GM18858 (cell line): Measurements from ENCODE around the gene ABCF1.
"Not testable (repeated sequence)": the region's sequence is repeated elsewhere in the genome, so short reads cannot be mapped to it uniquely, and the experiment has no call there.

Source experiments
- ATAC-seq: cut with Tn5 transposase; IDR thresholded peaks from one replicate; pipeline ENCODE4 v1.9.1; 2021; ENCODE audit not compliant: unreplicated experiment

Gene ABCF1

DNA sequence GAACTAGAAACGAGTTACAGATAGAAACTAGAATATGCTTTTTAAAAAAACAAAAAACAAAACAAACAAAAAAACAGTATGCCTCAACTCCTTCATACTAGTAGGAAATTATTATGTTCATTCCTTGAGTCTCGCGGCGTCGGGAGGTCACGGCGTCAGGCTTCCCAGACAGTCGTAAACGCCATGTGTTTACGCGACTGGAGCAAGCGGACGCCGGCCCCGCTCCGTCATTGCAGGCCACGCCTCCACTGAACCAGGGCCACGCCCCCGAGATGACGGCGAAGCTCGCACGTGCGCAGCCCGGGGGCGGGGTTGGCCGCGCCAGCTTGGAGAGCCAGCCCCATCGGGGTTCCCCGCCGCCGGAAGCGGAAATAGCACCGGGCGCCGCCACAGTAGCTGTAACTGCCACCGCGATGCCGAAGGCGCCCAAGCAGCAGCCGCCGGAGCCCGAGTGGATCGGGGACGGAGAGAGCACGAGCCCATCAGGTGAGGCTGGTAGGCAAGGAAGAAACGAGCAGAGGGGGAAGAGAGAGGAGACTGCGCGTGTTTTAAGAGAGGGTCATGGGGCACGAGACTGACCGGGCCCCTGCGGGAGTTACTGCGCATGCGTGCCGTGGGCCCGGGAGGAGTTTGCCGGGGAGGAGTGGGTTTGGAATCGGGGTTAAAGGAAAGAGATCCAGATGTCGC is at the start of gene ABCF1:
ABCF1 (plus strand) TSS at position 368 of the 687 bp plus-strand sequence; CDS start at position 414, 46 bp downstream.
- ATAC-seq = peak; percentile 79

DNA sequence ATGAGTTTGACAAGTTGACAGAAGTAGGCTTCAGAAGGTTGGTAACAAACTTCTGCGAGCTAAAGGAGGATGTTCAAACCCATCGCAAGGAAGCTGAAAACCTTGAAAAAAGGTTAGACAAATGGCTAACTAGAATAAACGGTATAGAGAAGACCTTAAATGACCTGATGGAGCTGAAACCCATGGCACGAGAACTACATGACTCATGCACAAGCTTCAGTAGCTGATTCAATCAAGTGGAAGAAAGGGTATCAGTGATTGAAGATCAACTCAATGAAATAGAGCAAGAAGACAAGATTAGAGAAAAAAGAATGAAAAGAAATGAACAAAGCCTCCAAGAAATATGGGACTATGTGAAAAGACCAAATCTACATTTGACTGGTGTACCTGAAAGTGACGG is 49.3 kb upstream of the ABCF1 start:
- not testable (repeated sequence) for ATAC-seq

DNA sequence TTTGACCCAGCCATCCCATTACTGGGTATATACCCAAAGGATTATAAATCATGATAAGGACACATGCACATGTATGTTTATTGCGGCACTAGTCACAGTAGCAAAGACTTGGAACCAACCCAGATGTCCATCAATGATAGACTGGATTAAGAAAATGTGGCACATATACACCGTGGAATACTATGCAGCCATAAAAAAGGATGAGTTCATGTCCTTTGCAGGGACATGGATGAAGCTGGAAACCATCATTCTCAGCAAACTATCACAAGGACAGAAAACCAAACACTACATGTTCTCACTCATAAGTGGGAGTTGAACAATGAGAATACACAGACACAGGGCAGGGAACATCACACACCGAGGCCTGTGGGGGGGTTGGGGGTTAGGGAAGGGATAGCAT is 44.8 kb upstream of the ABCF1 start:
- ATAC-seq = not testable (repeated sequence)

DNA sequence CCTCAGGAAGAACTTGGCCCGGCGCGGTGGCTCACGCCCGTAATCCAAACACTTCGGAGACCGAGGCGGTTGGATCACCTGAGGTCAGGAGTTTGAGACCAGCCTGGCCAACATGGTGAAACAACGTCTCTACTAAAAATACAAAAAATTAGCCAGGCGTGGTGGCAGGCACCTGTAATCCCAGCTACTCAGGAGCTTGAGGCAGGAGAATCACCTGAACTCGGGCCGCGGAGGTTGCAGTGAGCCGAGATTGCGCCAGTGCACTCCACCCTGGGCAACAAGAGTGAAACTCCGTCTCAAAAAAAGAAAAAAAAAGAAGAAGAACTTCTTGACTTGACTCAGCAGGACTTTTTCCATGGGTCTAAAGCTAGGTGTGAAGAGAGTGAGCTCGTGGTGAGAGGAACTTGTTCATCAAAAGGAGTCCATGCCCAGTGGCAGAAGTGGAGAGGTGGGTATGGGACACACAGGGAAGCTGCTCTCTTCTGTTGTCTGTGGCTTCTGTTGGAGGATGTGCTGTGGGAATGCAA is 41.8 kb upstream of the ABCF1 start:
- ATAC-seq = peak; percentile 40

DNA sequence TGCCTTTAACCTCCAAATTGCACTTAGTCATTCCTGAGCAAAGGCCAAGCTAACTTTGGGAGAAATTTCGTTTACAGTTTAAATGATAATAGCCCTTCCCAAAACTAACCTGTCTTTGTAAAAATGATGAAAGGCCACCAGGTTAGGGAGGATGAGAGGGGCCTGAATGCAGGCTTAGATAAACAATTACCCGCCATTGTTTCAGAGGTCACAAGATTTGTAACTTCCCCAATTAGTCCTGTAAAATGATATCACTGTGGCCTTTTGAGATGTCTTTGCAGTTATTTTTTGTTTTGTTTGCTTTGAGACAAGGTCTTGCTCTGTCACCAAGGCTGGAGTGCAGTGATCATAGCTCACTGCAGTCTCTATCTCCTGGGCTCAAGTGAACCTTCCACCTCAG is 41.2 kb upstream of the ABCF1 start:
- no peak for ATAC-seq

DNA sequence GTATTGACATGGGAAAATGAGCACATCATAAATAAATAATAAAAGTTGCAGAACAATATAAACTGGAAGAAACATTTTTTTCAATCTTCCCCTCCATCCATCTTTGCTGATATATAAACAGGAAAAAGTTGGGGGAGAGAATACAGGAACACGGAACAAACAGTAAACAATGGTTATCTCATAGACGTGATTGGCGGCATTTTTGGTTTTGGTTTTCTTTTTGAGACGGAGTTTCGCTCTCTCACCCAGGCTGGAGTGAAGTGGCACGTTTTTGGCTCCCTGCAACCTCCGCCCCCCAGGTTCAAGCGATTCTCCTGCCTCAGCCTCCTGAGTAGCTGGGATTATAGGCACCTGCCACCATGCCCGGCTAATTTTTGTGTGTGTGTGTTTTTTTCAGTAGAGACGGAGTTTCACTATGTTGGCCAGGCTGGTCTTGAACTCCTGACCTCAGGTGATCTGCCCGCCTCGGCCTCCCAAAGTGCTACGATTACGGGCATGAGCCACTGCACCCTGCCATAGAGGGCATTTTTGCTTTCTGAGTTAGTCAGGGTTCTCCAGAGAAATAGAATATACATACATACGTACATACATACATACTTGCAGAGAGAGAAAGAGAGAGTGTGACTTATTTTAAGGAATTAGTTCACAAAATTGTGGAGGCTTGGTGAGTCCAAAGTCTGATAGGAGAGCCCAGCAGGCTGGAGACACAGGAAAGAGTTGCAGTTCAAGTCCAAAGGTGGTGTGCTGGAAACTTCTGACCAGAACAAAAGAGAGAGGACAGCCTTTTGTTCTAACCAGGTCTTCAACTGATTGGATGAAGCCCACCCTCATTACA is 37.6 kb upstream of the ABCF1 start:
- no peak for ATAC-seq

DNA sequence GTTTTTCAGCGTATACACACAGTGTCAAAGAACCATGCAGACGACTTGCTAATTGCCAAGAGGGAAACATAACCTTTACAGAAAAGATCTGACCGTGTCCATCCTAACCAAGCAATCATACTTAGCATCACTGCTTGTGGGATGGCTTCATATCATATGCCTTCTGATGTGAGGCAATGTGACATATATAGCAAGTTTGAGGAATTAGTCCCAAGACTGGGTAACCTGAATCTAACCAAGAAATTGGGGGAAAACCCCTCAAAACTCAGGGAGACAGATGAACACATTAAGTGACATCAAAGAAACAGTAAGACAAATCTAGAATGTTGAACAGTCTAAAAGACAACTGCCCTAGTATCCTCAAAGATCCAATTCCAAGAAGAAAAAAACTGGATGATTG is 33.3 kb upstream of the ABCF1 start:
- no peak for ATAC-seq

DNA sequence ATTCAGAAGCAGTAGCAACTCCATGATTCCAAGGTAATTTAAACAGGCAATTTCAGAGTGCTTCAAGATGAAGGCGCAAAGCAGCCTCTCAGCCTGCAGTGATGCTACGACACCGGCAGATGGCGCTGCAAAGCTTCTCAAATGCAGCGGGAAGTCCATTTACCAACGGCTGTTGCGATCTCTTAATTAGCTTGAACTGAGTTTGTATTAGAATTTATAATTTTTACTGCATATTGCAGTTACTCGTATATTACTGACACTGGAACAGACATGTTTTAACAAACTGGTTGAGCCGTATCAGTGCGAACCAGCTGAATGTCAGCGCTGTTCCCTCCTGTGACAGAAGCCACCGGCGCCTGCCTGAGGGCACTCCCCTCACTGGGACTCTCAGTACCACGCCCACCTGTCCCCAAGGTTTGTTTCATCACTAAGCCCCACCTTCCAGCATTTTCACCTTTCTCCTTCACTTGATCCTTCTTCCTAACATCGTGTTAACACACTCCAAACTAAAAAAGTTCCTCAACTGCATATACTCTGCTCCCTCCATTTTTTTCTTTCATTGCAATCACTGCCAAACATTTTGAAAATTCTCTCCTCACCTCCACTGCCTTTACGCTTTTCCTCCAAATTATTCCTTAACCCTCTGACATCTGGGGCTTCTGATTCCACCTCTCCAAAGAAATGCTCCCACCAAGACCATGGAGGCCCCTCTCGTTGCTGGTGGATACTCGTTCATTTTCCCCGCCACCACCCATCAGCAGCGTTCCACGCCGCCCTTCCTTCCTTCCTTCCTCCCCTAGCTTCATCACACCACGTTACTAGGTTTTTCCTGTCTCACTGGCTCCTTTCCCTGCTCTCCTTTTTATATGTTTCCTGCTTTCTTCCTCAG is 29.5 kb upstream of the ABCF1 start:
- no peak for ATAC-seq

DNA sequence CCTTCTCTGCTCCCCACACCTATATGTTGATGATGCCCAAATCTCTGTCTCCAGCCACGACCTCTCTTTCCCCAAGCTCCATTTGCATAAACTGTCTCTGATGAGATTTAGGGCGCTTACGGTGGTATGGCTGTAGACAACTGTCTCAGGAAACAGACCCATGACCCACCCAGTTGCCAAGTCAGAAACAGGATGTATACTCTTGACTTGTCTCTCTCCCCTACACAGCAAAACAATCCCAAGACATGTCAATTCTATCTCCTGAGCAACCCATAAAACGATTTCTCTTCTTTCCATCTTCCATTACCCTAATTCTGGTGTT is 28.9 kb upstream of the ABCF1 start:
- no peak for ATAC-seq

DNA sequence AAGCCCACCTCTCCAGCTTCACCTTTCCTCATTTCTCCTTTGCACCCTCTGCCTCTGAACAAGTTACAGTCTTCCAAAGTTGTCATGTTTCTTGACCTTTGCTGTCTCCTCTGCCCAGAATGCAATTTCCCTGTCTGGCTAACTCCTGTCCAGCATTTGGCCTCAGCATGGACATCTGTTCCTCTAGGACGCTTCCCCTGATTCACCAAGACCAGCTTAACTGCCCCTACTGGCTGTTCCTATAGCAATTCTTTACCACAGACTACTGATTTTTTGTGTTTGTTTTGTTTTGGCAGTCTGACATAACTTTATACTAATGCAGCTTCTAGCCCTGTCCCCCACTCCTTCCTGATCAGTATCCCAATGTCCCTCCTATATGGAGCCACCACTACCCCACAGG is 28.3 kb upstream of the ABCF1 start:
- ATAC-seq = no peak

DNA sequence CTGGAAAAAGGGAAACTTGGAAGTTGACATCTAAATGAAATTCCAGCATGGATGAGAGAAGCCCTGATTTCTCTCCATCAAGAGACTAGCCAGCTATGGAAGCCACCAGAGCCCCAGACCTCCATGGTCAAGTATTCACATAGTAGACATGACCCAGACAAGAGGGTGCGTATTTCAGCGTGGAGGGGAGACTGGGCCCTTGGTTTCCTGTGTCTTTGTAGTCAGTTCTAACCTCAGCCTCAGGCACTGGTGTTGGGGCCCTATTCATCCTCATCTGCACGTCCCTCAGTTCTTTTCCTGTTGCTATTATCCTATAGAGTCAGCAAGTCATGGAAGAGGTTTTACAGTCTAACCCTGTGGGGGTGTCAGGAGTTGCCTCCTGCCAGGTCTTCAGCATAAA is 27.4 kb upstream of the ABCF1 start:
- no peak for ATAC-seq

DNA sequence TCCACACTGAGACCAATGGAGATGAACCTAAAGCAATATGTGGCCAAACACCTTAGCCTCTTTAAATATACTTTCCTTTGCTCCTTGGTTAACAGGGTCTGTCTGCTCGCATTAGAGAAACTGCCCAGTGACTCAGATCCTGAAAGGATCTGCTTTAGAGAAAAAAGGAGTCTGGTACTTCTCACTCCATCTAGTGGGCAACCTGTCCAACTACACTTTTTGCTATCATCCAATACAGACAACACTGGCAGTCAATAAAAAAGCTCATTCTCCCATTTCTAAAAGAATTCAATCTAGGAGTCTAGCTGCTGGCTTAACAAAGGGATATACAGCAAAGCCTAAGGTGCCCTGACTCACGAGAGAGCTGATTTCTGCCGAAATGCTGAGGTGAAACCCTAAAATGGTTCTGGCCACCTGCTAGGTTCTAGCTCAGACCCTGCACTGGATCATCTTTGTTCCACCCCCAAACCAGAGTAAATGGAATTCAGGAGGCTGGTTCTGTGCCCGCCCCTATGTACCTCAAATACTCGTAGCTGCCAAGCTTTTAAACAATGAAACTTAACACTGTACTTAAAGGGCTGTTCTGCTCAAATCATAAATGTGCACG is 26.5 kb upstream of the ABCF1 start:
- ATAC-seq = no peak

DNA sequence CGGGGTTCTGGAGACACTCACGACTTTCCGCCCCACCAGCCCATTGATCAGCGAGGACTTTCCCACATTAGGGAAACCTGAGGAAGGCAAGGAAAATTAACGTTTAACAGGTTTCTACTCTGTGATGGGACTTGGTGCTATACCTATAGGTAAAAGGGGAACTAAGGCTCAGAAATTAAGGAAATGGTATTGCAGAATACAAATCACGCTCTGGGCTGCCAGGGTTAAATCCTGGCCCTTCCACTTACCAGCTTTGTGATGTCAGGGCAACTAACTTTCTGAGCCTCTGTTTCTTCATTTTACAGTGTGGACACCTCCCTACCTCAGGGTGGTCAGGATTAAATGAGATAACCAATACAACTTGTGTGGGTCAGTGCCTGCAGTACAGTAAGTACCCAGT is 23.8 kb upstream of the ABCF1 start:
- no peak for ATAC-seq

DNA sequence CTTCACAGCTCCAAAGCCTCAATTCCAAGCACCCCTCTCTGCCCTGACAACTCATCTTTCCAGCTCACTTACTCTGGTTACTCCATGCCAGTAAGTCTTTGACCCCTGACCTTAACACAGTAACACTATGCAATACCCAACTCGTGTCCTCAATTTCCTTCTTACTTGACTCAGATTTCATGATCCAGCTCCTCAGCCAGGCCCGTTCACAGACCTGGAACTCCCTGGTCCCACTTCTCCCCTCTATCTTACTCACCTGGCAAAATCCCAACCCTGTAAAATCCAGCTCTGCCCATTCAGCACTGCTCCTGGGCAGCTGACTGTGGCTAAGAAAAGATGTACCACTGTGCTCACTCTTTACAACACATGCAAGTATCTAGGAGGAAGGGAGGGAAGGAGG is 22.9 kb upstream of the ABCF1 start:
- ATAC-seq = no peak

DNA sequence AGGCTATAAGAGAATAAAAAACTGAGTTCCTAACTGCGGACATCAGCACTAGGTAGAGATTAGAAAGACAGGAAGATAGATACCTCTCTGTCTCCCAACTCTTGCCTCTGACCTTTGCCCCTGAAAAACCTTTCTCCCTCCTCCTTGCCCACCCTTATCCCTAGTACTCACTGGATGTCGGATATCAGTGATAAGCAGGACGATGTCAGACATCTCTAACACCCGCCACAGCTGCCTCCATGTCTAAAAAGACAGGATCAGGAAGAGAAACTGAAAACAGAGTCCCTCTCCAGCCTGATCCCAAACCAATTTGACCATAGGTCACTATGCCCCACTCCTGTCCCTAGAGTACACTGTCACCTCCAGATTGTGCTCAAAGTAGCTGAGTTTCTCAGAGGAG is 16.8 kb upstream of the ABCF1 start:
- no peak for ATAC-seq

DNA sequence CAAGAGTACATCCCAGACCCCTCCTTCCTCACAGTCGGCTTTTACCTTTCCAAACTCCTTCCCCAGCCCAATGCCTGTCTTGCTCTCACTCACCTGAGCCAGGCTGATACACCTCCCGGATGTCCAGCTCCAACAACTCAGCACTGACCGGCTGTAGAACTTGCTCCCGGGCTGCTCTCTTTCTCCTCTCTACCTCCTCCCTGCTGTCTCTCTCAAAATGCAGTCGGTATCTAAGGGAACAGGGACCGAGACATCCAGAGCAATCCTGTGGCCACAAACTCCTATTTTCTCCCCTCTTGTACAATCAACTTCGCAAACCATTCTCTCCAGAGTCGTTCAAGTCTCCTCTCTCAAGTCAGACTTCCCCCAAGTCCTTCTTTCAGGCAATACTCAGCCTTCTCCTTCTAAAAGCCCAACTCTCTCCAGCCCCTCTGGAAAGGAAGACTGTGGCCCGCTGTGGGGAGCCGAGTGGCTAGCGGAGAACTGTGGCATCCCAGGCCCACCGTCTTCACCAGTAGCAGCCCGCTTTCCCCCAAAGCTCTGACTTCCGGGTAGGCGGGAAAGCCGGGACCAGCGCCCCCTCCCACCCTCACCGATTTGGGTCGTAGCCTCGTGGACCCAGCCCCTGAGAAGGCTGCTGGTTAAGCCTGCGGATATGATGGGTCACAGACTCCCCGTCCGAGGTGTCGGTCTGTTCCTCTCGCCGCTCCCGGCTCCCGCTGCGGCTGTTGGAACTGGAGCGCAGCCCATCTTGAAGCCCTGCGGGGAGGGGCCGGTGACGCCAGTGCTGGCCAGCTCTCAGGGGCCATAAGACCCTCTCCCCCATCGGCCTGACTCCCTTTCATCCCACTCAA is 16.1 kb upstream of the ABCF1 start:
- no peak for ATAC-seq

DNA sequence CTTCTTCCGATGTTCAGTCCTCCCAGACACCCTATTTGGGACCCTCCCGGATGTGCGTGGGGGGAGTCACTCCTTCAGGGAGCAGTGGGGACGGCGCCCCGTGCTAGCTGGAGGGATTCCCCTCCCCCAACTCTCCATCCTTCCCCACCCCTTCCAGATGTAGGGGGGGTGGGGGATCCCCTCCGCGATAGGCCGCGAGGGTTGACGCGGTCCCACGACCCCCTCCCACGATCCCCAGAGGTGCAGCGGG is 15.5 kb upstream of the ABCF1 start:
- no peak for ATAC-seq

DNA sequence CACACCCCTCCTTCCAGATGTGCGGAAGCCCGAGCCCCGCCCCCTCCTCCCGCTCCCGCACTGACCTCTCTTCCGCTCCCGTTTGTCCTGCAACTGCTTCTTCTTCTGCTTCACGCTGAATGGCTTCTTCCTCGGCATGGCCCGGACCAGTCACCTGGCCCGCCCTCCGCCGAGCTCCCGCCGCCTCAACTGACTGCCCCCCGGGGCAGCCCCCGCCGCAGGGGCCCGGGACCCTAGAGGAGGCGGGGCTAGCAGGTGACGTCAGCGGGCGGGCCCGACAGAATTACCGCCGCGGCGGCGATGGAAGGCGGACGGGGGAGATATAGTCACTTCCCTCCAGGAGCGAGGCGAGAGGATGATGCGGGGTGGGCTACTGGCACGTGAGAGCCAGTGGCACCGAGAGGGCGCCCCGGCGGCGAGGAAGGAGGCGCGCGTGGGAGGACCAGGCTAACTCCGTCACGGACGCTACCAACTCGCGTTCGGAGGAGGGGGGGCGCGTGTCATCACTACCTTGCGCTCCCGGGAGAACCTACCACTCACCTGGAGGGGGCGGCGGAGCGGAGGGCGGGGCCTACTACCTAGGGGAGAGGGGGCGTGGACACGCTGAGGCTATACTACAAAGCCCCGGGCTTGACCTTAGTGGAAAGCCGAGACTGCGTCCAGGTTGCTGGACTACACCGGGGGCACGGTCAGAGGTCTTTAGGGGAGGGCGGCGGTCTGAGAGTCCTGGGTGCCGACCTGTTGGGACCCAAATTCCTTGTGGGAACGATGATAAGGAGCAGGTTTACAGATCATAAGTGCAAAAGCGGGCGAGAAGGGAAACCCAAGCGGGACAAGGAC is 15.0 kb upstream of the ABCF1 start, which contains the start of gene GNL1:
GNL1 (minus strand) TSS at position 424 of the 840 bp plus-strand sequence; CDS start at position 138, 286 bp downstream.
- ATAC-seq = peak; percentile 54
